ENCODE results near the gene MORN4. TPM values are rescaled to one million over a fixed set of nuclear protein-coding genes. Genes with fewer than 3 reads are reported as not detected.
"Not testable (repeated sequence)": the region's sequence is repeated elsewhere in the genome, so short reads cannot be mapped to it uniquely, and the experiment has no call there.

MORN4 gene
- total RNA-seq, 2 experiments from 2014 or later, result 3.2 to 3.9 TPM

DNA sequence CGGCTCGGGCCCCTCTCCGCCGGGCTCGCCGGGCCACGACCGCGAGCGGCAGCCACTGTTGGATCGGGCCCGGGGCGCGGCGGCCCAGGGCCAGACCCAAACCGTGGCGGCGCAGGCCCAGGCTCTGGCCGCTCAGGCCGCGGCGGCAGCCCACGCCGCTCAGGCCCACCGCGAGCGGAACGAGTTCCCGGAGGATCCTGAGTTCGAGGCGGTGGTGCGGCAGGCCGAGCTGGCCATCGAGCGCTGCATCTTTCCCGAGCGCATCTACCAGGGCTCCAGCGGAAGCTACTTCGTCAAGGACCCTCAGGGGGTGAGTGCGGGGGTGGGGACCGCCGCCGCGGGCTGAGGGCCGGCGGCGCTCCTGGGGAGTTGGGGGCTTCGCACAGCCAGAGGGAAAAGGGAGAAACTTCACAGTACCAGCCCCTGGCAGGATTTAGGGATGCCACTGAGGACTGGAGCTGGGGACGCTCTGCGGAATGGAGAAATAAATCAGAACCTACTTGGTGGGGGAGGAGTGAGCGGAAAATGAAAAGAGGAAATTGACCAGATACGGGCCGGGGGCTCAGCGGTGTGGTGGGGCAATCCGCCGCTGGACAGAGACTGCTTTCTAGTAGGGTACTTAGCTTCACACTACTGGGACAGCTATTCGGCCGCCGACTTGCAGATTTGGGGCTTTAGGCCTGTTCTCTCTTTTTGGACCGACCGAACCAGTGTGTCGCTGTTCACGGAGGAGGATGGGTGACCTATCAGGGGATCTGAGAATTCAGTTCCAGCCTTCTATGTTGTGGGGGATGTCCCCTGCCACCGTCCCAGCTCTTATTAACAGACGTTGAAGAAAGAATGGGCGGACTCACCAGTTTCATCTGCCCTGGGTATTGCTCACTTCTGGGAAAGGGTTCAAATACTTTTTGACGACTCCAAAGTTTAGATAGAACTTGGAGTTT lies 7.8 kb upstream of the MORN4 start:
- H3K4me1 Mint-ChIP-seq (ENCODE audit: low read depth), result peaks cover 24% of the 10 kb centered on the region
- H3K9me3 Mint-ChIP-seq, result no peaks in the 10 kb centered on the region
- POLR2A ChIA-PET, result interaction anchor here (0.7 to 1.4 kb wide), 4 partner anchors 41 to 321 kb away, joined by 3 to 5 read pairs (median 3); partner anchors contain the start of gene ANKRD2
- peaks cover 12% of the 10 kb centered on the region for H3K36me3 Mint-ChIP-seq (ENCODE audit: low read depth)
- peak overlapping the region; percentile 86 for H3K27ac Mint-ChIP-seq
- peak; percentile 53 for DNase-seq
- ATAC-seq, result peak; percentile 2
- H3K4me3 Mint-ChIP-seq, result peak overlapping the region; percentile 96
- no peaks in the 10 kb centered on the region for H3K27me3 Mint-ChIP-seq
- intact Hi-C loops (cut with micrococcal nuclease), result no loop called here
- CTCF ChIA-PET, result interaction anchor here (0.9 to 2.3 kb wide), 6 partner anchors 13 to 151 kb away, joined by 3 to 5 read pairs (median 4); partner anchors contain the start of gene ANKRD2
- TF ChIP-seq CTCF (IDR thresholded peaks at IDR 0.05), result no peak

DNA sequence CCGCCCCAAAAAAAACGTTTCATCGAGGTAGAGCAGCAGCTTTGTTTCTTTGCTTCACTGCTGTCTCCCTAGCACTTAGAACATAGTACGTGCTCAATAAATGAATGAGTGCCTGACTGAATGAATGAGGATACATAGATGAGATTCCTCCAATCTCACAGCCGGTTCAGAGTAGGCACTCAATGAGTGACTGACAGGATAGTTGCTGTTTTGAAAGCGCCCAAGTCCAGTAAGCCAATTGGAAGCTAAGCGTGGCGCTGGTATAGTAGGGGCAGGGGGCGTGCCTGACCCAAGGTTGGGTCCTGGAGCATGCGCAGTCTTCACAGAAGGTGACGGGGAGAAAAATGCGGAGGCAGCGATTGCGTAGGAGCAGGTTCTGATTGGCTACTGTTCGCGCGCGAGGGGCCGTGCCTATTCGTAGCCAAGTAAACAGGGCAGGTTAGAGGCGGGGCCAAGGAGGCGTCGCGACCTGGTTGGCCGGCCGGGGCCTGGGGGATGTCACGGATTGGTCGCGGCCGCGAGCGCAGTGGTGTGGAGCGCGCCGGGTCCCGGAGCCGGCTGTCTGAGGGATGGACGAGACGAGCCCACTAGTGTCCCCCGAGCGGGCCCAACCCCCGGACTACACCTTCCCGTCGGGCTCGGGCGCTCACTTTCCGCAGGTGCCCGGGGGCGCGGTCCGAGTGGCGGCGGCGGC lies 7.0 kb upstream of the MORN4 start, which contains the start of gene PI4K2A:
Gene PI4K2A, plus strand, starts transcription at position 498 of the 694 bp plus-strand sequence. Its CDS starts 72 bp downstream, at position 570.
- Mint-ChIP-seq H3K27me3 (no peaks in the 10 kb centered on the region), H3K4me1 (ENCODE audit: low read depth) (peaks cover 22% of the 10 kb centered on the region), H3K9me3 (no peaks in the 10 kb centered on the region), H3K4me3 (peak within 1 kb of the TSS; percentile 96), H3K27ac (peak within 1 kb of the TSS; percentile 86), H3K36me3 (ENCODE audit: low read depth) (peaks cover 10% of the 10 kb centered on the region)
- ATAC-seq (peak; percentile 98), DNase-seq (peak; percentile 100)
- ChIA-PET POLR2A (interaction anchor here (0.7 to 1.4 kb wide), 2 partner anchors 40 to 321 kb away, joined by 3 to 5 read pairs; no protein-coding TSS in a partner anchor), CTCF (interaction anchor here (0.6 to 2.3 kb wide), 4 partner anchors 11 to 68 kb away, joined by 3 to 5 read pairs (median 4); partner anchors contain the start of gene ANKRD2)
- intact Hi-C loops (cut with micrococcal nuclease), result no loop called here
- no peak for TF ChIP-seq CTCF (IDR thresholded peaks at IDR 0.05)

GRCh38 chr10:97639090-97639489 lies 5.8 kb upstream of the MORN4 start:
- H3K36me3 Mint-ChIP-seq (ENCODE audit: low read depth); DNase-seq; intact Hi-C loops (cut with micrococcal nuclease); H3K4me3 Mint-ChIP-seq; CTCF ChIA-PET; ATAC-seq; H3K9me3 Mint-ChIP-seq; H3K27me3 Mint-ChIP-seq: not testable (repeated sequence)
- H3K27ac Mint-ChIP-seq, result peak overlapping the region; percentile 34
- POLR2A ChIA-PET, result interaction anchor here (0.7 kb wide), 1 partner anchor 373 kb away, joined by 3 read pairs; no protein-coding TSS in a partner anchor
- peaks cover 22% of the 10 kb centered on the region for H3K4me1 Mint-ChIP-seq (ENCODE audit: low read depth)

DNA sequence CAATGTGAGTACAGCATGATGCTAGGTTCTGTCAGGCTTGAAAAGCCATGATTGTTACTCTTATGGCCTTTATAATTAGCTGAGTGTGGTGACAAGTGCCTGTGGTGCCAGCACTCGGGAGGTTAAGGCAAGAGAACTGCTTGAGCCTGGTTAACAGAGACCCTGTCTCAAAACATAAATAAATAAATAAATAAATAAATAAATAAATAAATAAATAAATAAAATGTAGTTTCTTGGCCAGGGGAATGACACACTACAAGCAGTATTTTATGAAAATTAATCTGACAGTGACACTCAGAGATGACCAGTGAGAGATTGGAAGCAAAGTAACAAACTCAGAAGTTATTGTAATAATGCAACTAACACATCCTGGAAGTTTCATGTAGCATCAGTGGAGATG lies 2.3 kb upstream of the MORN4 start:
- H3K27ac Mint-ChIP-seq, result no peak overlapping the region

More for the DNA sequence above, 2.3 kb upstream of the MORN4 start:
- ATAC-seq (no peak), DNase-seq (no peak)
- Mint-ChIP-seq H3K36me3 (ENCODE audit: low read depth) (no peaks in the 10 kb centered on the region), H3K9me3 (no peaks in the 10 kb centered on the region), H3K4me1 (ENCODE audit: low read depth) (peaks cover 17% of the 10 kb centered on the region), H3K27me3 (no peaks in the 10 kb centered on the region), H3K4me3 (no peak overlapping the region)
- POLR2A ChIA-PET, result no interaction called here
- CTCF ChIA-PET, result no interaction called here
- no peak for TF ChIP-seq CTCF (IDR thresholded peaks at IDR 0.05)
- intact Hi-C loops (cut with micrococcal nuclease), result no loop called here

Measured in activated CD8-positive, alpha-beta T cell treated with anti-CD3 and anti-CD28 coated beads for 36 hours (primary cell).